A673 (cell line): Measurements from ENCODE around the gene KCNMA1. TPM values are rescaled to one million over a fixed set of nuclear protein-coding genes. Genes with fewer than 3 reads are reported as not detected.

ENCODE experiments used
- BruUV-seq: library from RNA; stranded (reverse); fragments of 400-500 nt; replicated peaks from 2 replicates; lab custom pipeline; 2021; lab: Mats Ljungman, UMichigan
- CTCF ChIA-PET: fragments of 300-600 bp; sonication (Branson Sonifier 250); formaldehyde crosslinking; loops from one replicate; lab custom pipeline; 2022; ENCODE audit warnings: antibody characterized with exemption; lab: Charles Lee
- POLR2A ChIA-PET: fragments of 300-600 bp; sonication (Branson Sonifier 250); formaldehyde crosslinking; loops from one replicate; lab custom pipeline; 2022; ENCODE audit warnings: antibody characterized with exemption; ENCODE audit not compliant: low non-redundant PET; lab: Charles Lee
- DNase-seq: peaks from one replicate; pipeline ENCODE4 v3.0.0-alpha.2; 2015; ENCODE audit warnings: low spot score
- H3K27ac ChIP-seq: fragments of 200-600 bp; sonication (generic); 2 replicates; pipeline ENCODE4 v1.5.1; 2016; ENCODE audit warnings: mixed run types, low read depth, mild to moderate bottlenecking, mixed read lengths, antibody characterized with exemption, low read length; ENCODE audit not compliant: poor library complexity, severe bottlenecking
- H3K27me3 ChIP-seq: fragments of 200-600 bp; sonication (generic); replicated peaks from 2 replicates; pipeline ENCODE4 v1.6.1; 2017; ENCODE audit warnings: mixed run types, low read depth, mild to moderate bottlenecking, mixed read lengths, antibody characterized with exemption, low read length; ENCODE audit not compliant: insufficient read depth, poor library complexity
- H3K36me3 ChIP-seq: fragments of 200-600 bp; sonication (generic); 2 replicates; pipeline ENCODE4 v1.6.1; 2016; ENCODE audit warnings: mixed run types, mild to moderate bottlenecking, mixed read lengths, antibody characterized with exemption, low read length; ENCODE audit not compliant: insufficient read depth, poor library complexity, severe bottlenecking
- H3K4me1 ChIP-seq: fragments of 200-600 bp; sonication (generic); 2 replicates; pipeline ENCODE4 v1.6.1; 2017; ENCODE audit warnings: mixed run types, mild to moderate bottlenecking, mixed read lengths, antibody characterized with exemption, low read length; ENCODE audit not compliant: insufficient read depth, poor library complexity, severe bottlenecking
- H3K4me3 ChIP-seq: fragments of 200-600 bp; sonication (generic); 2 replicates; pipeline ENCODE4 v1.5.1; 2016; ENCODE audit warnings: low read depth, mixed run types, mild to moderate bottlenecking, mixed read lengths, low read length; ENCODE audit not compliant: poor library complexity, severe bottlenecking
- H3K9me3 ChIP-seq: fragments of 200-600 bp; sonication (generic); 2 replicates; pipeline ENCODE4 v1.6.1; 2016; ENCODE audit warnings: mixed run types, low read depth, mild to moderate bottlenecking, mixed read lengths, antibody characterized with exemption, low read length; ENCODE audit not compliant: poor library complexity, severe bottlenecking
- EZH2 ChIP-seq: fragments of 200-600 bp; sonication (generic); IDR thresholded peaks from 2 replicates; pipeline ENCODE4 v1.6.1; 2017; ENCODE audit warnings: borderline replicate concordance, low read depth, mild to moderate bottlenecking, mixed read lengths, antibody characterized with exemption, low read length; ENCODE audit not compliant: poor library complexity, severe bottlenecking
- intact Hi-C: fragments of 100-400 bp; cut with micrococcal nuclease; formaldehyde crosslinking; loops from one replicate; pipeline ENCODE4 v1.10.0; 2022; ENCODE audit not compliant: unreplicated experiment
- total RNA-seq: library from RNA; stranded (reverse); gene quantifications from 2 replicates; pipeline ENCODE4 v1.2.3, GENCODE V29; 2021
- TF ChIP-seq, protein P1 (sequence below): fragments of 300-800, 200-600 bp; sonication (generic); conservative IDR thresholded peaks from 2 replicates; pipeline ENCODE4 v1.5.1; 2017; ENCODE audit warnings: low read depth, mild to moderate bottlenecking, antibody characterized with exemption, low read length, moderate library complexity, mixed read lengths

The KCNMA1 gene
- total RNA-seq, 1 experiment from 2014 or later: 0.84 TPM

DNA sequence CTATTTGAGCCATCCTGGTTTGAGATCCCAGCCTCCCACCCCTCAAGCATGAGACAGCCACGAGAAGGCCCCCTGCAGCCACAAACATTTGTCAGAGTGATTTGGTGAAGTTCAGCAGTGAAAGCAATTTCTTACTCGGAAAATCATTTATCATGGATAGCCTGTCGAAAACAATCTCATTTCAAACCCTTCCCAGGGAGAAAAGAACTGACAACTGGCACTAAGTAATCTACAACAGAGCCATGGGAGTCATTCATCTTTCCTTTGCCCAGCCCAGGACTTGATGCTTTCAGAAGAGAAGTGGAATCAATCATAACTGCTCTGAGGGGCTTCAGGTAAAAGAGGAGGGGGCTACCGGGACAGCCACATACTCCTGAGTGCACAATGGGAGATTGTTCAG, 411.2 kb downstream of the KCNMA1 start:
- H3K4me3 ChIP-seq: no peak overlapping the region
- TF ChIP-seq, protein P1, sequence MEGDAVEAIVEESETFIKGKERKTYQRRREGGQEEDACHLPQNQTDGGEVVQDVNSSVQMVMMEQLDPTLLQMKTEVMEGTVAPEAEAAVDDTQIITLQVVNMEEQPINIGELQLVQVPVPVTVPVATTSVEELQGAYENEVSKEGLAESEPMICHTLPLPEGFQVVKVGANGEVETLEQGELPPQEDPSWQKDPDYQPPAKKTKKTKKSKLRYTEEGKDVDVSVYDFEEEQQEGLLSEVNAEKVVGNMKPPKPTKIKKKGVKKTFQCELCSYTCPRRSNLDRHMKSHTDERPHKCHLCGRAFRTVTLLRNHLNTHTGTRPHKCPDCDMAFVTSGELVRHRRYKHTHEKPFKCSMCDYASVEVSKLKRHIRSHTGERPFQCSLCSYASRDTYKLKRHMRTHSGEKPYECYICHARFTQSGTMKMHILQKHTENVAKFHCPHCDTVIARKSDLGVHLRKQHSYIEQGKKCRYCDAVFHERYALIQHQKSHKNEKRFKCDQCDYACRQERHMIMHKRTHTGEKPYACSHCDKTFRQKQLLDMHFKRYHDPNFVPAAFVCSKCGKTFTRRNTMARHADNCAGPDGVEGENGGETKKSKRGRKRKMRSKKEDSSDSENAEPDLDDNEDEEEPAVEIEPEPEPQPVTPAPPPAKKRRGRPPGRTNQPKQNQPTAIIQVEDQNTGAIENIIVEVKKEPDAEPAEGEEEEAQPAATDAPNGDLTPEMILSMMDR: no peak
- no peak for TF ChIP-seq EZH2
- no peak overlapping the region for H3K27ac ChIP-seq
- no peaks in the 10 kb centered on the region for H3K27me3 ChIP-seq
- DNase-seq: no peak
- H3K36me3 ChIP-seq: no peaks in the 10 kb centered on the region
- no peaks in the 10 kb centered on the region for H3K9me3 ChIP-seq
- no TSS peak for BruUV-seq
- CTCF ChIA-PET: no interaction called here
- POLR2A ChIA-PET: no interaction called here
- intact Hi-C loops: no loop called here
- no peaks in the 10 kb centered on the region for H3K4me1 ChIP-seq

GRCh38 chr10:77226020-77226419, 411.6 kb downstream of the KCNMA1 start:
- no peak overlapping the region for H3K4me3 ChIP-seq
- no peaks in the 10 kb centered on the region for H3K36me3 ChIP-seq
- H3K9me3 ChIP-seq: no peaks in the 10 kb centered on the region
- H3K27me3 ChIP-seq: no peaks in the 10 kb centered on the region
- POLR2A ChIA-PET: no interaction called here
- no peaks in the 10 kb centered on the region for H3K4me1 ChIP-seq
- BruUV-seq: no TSS peak
- intact Hi-C loops: no loop called here
- DNase-seq: no peak
- CTCF ChIA-PET: no interaction called here
- no peak for TF ChIP-seq EZH2
- TF ChIP-seq, protein P1: no peak
- no peak overlapping the region for H3K27ac ChIP-seq

GRCh38 chr10:77223526-77224460, 413.8 kb downstream of the KCNMA1 start:
- Histone ChIP-seq H3K27me3 (no peaks in the 10 kb centered on the region), H3K4me1 (no peaks in the 10 kb centered on the region), H3K4me3 (no peak overlapping the region), H3K9me3 (no peaks in the 10 kb centered on the region), H3K36me3 (no peaks in the 10 kb centered on the region), H3K27ac (no peak overlapping the region)
- intact Hi-C loops: no loop called here
- POLR2A ChIA-PET: no interaction called here
- CTCF ChIA-PET: interaction anchor here (0.5 kb wide), 1 partner anchor 526 kb away, joined by 4 read pairs; no protein-coding TSS in a partner anchor
- TF ChIP-seq, protein P1: no peak
- TF ChIP-seq EZH2: no peak
- DNase-seq: no peak
- BruUV-seq: no TSS peak
